ENCODE data around the gene ME3.

Gene ME3

GRCh38 chr11:86507249-86507845 is 165.1 kb downstream of the ME3 start:
- TF ChIP-seq YY1 (IDR thresholded peaks at IDR 0.05; ENCODE audit: low read depth) (no peak), TEAD4 (IDR thresholded peaks at IDR 0.05) (no peak), EP300 (IDR thresholded peaks at IDR 0.05; ENCODE audit: borderline replicate concordance) (no peak), CEBPB (IDR thresholded peaks at IDR 0.05) (no peak), TAF1 (IDR thresholded peaks at IDR 0.05; ENCODE audit: low read depth) (no peak), USF1 (IDR thresholded peaks at IDR 0.05) (no peak)

DNA sequence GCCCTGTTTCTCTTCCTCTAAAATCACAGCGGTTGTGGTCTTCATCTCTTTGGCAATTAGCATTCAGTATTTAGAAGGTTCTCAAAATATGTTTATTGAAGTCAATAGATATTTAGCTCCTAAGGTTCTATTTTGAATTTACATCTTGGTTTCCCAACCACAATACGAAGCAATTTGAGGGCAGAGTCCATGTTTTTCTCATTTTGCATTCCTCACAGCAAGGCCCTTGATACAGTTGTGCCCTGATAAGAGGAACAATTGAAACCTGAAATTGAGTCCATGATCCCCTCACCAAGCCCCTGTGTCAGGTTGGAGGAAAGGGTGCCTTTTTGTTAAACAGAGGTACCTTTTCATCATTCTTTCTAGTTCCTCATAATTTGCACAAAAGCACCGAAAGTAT is 166.2 kb downstream of the ME3 start:
- no peak for TF ChIP-seq EP300 (IDR thresholded peaks at IDR 0.05; ENCODE audit: borderline replicate concordance)
- TF ChIP-seq CREB1 (IDR thresholded peaks at IDR 0.05; ENCODE audit: low read depth), result no peak
- no peak for TF ChIP-seq TCF12 (IDR thresholded peaks at IDR 0.05; ENCODE audit: low read depth)
- no peak for TF ChIP-seq TAF1 (IDR thresholded peaks at IDR 0.05; ENCODE audit: low read depth)
- TF ChIP-seq RAD21 (IDR thresholded peaks at IDR 0.05; ENCODE audit: low read depth), result no peak
- no peak for TF ChIP-seq ZBTB7A (IDR thresholded peaks at IDR 0.05; ENCODE audit: low read depth)
- no peak for TF ChIP-seq FOXM1 (IDR thresholded peaks at IDR 0.05; ENCODE audit: borderline replicate concordance, low read depth)
- TF ChIP-seq EGR1 (IDR thresholded peaks at IDR 0.05), result no peak
- no peak for TF ChIP-seq REST (IDR thresholded peaks at IDR 0.05; ENCODE audit: low read depth)
- TF ChIP-seq USF1 (IDR thresholded peaks at IDR 0.05), result no peak
- no peak for TF ChIP-seq NFIC (IDR thresholded peaks at IDR 0.05)
- no peak for TF ChIP-seq TEAD4 (IDR thresholded peaks at IDR 0.05)
- TF ChIP-seq, protein P1, sequence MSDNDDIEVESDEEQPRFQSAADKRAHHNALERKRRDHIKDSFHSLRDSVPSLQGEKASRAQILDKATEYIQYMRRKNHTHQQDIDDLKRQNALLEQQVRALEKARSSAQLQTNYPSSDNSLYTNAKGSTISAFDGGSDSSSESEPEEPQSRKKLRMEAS (IDR thresholded peaks at IDR 0.05), result no peak
- no peak for TF ChIP-seq YY1 (IDR thresholded peaks at IDR 0.05; ENCODE audit: low read depth)
- no peak for TF ChIP-seq CEBPB (IDR thresholded peaks at IDR 0.05)

GRCh38 chr11:86503131-86503530 is 169.3 kb downstream of the ME3 start:
- no peak for TF ChIP-seq CREB1 (IDR thresholded peaks at IDR 0.05; ENCODE audit: low read depth)
- TF ChIP-seq, protein P1 (IDR thresholded peaks at IDR 0.05), result no peak
- no peak for TF ChIP-seq YY1 (IDR thresholded peaks at IDR 0.05; ENCODE audit: low read depth)
- TF ChIP-seq ZBTB7A (IDR thresholded peaks at IDR 0.05; ENCODE audit: low read depth), result no peak
- TF ChIP-seq TCF12 (IDR thresholded peaks at IDR 0.05; ENCODE audit: low read depth), result no peak
- no peak for TF ChIP-seq RAD21 (IDR thresholded peaks at IDR 0.05; ENCODE audit: low read depth)

- TF ChIP-seq ZBTB7A (IDR thresholded peaks at IDR 0.05; ENCODE audit: low read depth) (no peak), TCF12 (IDR thresholded peaks at IDR 0.05; ENCODE audit: low read depth) (no peak), USF1 (IDR thresholded peaks at IDR 0.05) (no peak), RAD21 (IDR thresholded peaks at IDR 0.05; ENCODE audit: low read depth) (no peak), EGR1 (IDR thresholded peaks at IDR 0.05) (no peak), CREB1 (IDR thresholded peaks at IDR 0.05; ENCODE audit: low read depth) (no peak), REST (IDR thresholded peaks at IDR 0.05; ENCODE audit: low read depth) (no peak), CEBPB (IDR thresholded peaks at IDR 0.05) (no peak), NFIC (IDR thresholded peaks at IDR 0.05) (no peak), EP300 (IDR thresholded peaks at IDR 0.05; ENCODE audit: borderline replicate concordance) (no peak), YY1 (IDR thresholded peaks at IDR 0.05; ENCODE audit: low read depth) (no peak), TAF1 (IDR thresholded peaks at IDR 0.05; ENCODE audit: low read depth) (no peak)
- TF ChIP-seq, protein P1 (IDR thresholded peaks at IDR 0.05), result no peak
Measured at GRCh38 chr11:86502137-86502642, 170.2 kb downstream of the ME3 start.

GRCh38 chr11:86500500-86501140 is 171.8 kb downstream of the ME3 start:
- TF ChIP-seq TCF12 (IDR thresholded peaks at IDR 0.05; ENCODE audit: low read depth), result no peak
- TF ChIP-seq NFIC (IDR thresholded peaks at IDR 0.05), result no peak
- no peak for TF ChIP-seq YY1 (IDR thresholded peaks at IDR 0.05; ENCODE audit: low read depth)

All from Ishikawa (cell line).